PFSK-1 (cell line): ENCODE results near the gene RANBP3.
A peak's percentile ranks its signal among the peaks of the same experiment; 100 is the strongest.

Experiments used
- FOXP2 ChIP-seq: optimal IDR thresholded peaks from 2 replicates; pipeline ENCODE3; 2011; ENCODE audit warnings: borderline replicate concordance, control low read depth, inconsistent platforms; ENCODE audit not compliant: insufficient read depth; ENCODE audit errors: extremely low read length, extremely low read depth
- POLR2AphosphoS5 ChIP-seq: IDR thresholded peaks from 2 replicates; pipeline ENCODE4 v1.6.1; 2012; ENCODE audit warnings: low read depth, mild to moderate bottlenecking, control low read depth, low read length, moderate library complexity
- REST ChIP-seq, 2 experiments: IDR thresholded peaks; 2 replicates each; pipeline versions ENCODE4 v1.6.1 to v1.8.0; 2011 to 2012; ENCODE audit warnings: low read depth in 2 of 2, low read length in 2 of 2, control low read depth in 1 of 2, inconsistent platforms in 1 of 2, mild to moderate bottlenecking in 1 of 2, moderate library complexity in 1 of 2; ENCODE audit not compliant: insufficient read depth in 1 of 2
- SIN3A ChIP-seq: IDR thresholded peaks from 2 replicates; pipeline ENCODE4 v1.6.1; 2012; ENCODE audit warnings: mild to moderate bottlenecking, low read length, moderate library complexity, borderline replicate concordance; ENCODE audit not compliant: insufficient read depth
- TAF1 ChIP-seq: IDR thresholded peaks from 2 replicates; pipeline ENCODE4 v1.6.1; 2012; ENCODE audit warnings: low read length, control low read depth, borderline replicate concordance; ENCODE audit not compliant: insufficient read depth

RANBP3 gene

GRCh38 chr19:6007866-6008265 lies 29.9 kb upstream of the RANBP3 start:
- TF ChIP-seq FOXP2 (peak; percentile 17), POLR2AphosphoS5 (no peak), TAF1 (no peak)

- TF ChIP-seq FOXP2 (no peak), SIN3A (no peak), TAF1 (no peak), POLR2AphosphoS5 (no peak), REST (IDR thresholded peaks at IDR 0.05; ENCODE audit: insufficient read depth in 1 of 2, low read depth in 2 of 2, low read length in 2 of 2) (no peak)
Measured at GRCh38 chr19:6006896-6007295, 29.0 kb upstream of the RANBP3 start.

- TF ChIP-seq REST (IDR thresholded peaks at IDR 0.05; ENCODE audit: insufficient read depth in 1 of 2, low read depth in 2 of 2, low read length in 2 of 2), result no peak
Measured at GRCh38 chr19:6005321-6006069, 27.6 kb upstream of the RANBP3 start.

- TF ChIP-seq REST (IDR thresholded peaks at IDR 0.05; ENCODE audit: insufficient read depth in 1 of 2, low read depth in 2 of 2, low read length in 2 of 2), result no peak
- no peak for TF ChIP-seq POLR2AphosphoS5
- no peak for TF ChIP-seq SIN3A
- no peak for TF ChIP-seq TAF1
- TF ChIP-seq FOXP2, result no peak
Measured at GRCh38 chr19:6003976-6004375, 26.0 kb upstream of the RANBP3 start.

- TF ChIP-seq REST (IDR thresholded peaks at IDR 0.05; ENCODE audit: insufficient read depth in 1 of 2, low read depth in 2 of 2, low read length in 2 of 2), result no peak
- no peak for TF ChIP-seq SIN3A
- no peak for TF ChIP-seq POLR2AphosphoS5
Measured at GRCh38 chr19:6002591-6002990, 24.7 kb upstream of the RANBP3 start.
